Stomach (tissue), 9 donors: ENCODE data around the gene PDE4B. TPM values are rescaled to one million over a fixed set of nuclear protein-coding genes. Genes with fewer than 3 reads are reported as not detected.
A peak's percentile ranks its signal among the peaks of the same experiment; 100 is the strongest.

Source experiments
- DNase-seq, 2 donors: peaks; one replicate each; pipeline versions ENCODE4 v3.0.0 to v3.0.0-alpha.2; 2013 to 2019
- H3K27ac ChIP-seq, 5 donors: fragments of 200-600 bp in 4 of 5; sonication (generic) in 4 of 5; one replicate each; pipeline ENCODE4 v1.5.1; 2013 to 2019; ENCODE audit warnings: mild to moderate bottlenecking in 1 of 5, moderate library complexity in 1 of 5
- H3K27me3 ChIP-seq, 3 donors: fragments of 200-600 bp; sonication (generic); one replicate each; pipeline ENCODE4 v1.5.1; 2017 to 2019; ENCODE audit warnings: mixed run types in 1 of 3
- H3K36me3 ChIP-seq, 4 donors: fragments of 200-600 bp; sonication (generic); 1 replicate in 3 of 4; 2 replicates in 1 of 4; pipeline ENCODE4 v1.5.1; 2016 to 2019
- H3K4me1 ChIP-seq, 4 donors: fragments of 200-600 bp; sonication (generic); one replicate each; pipeline ENCODE4 v1.5.1; 2016 to 2019
- H3K4me3 ChIP-seq, 4 donors: fragments of 200-600 bp; sonication (generic) in 3 of 4; one replicate each; pipeline ENCODE4 v1.5.1; 2016 to 2019; ENCODE audit warnings: mild to moderate bottlenecking in 1 of 4
- H3K9me3 ChIP-seq, 4 donors: fragments of 200-600 bp; sonication (generic); one replicate each; pipeline ENCODE4 v1.5.1; 2016 to 2019
- EP300 ChIP-seq: sonication (generic); formaldehyde crosslinking; IDR thresholded peaks from one replicate; pipeline ENCODE4 v1.6.1; 2017; ENCODE audit warnings: antibody characterized with exemption
- POLR2A ChIP-seq, 4 donors: fragments of 450-650 bp; IDR thresholded peaks; one replicate each; pipeline ENCODE4 v1.6.1; 2016; ENCODE audit warnings: antibody characterized with exemption in 4 of 4, control low read depth in 2 of 4, mild to moderate bottlenecking in 1 of 4, moderate library complexity in 1 of 4
- POLR2AphosphoS5 ChIP-seq, 3 donors: sonication (generic); formaldehyde crosslinking; IDR thresholded peaks; one replicate each; pipeline ENCODE4 v1.6.1; 2016; ENCODE audit warnings: antibody characterized with exemption in 3 of 3
- WGBS, 5 donors: extraction: QIAGEN DNeasy Blood & Tissue Kit in 3 of 5; methylation state at CpG; one replicate each; pipeline versions ENCODE4 v1.1.5 to v1.1.7; 2013 to 2018; 5-methylcytosine and 5-hydroxymethylcytosine counted together
- intact Hi-C: fragments of 100-400 bp; cut with DNase I; formaldehyde crosslinking; loops from one replicate; pipeline ENCODE4 v1.15.1; 2023; ENCODE audit warnings: low total_unique reads
- polyA plus RNA-seq, 3 donors: library from polyadenylated mRNA; stranded (reverse); fragments of 200-250 nt; gene quantifications; one replicate each; pipeline ENCODE4 v1.2.3, GENCODE V29; 2013
- total RNA-seq, 5 donors: library from RNA; depleted of rRNA; stranded (reverse); fragments of >200 nt; gene quantifications; one replicate each; pipeline versions ENCODE4 v1.1.0 to v1.2.3, GENCODE V29; 2014 to 2016
- TF ChIP-seq, protein P1 (sequence below), 7 experiments: fragments of 450-650 bp in 4 of 7; fragments of 200-600 bp in 3 of 7; sonication (generic) in 3 of 7; IDR thresholded peaks; one replicate each; pipeline ENCODE4 v1.5.1; 2016 to 2019; ENCODE audit warnings: antibody characterized with exemption in 7 of 7, control low read depth in 2 of 7, mild to moderate bottlenecking in 1 of 7
- donor health status: healthy with polysubstance abuse.
- donor health status: Bipolar disorder and iron deficiency.
- donor health status: healthy.

The PDE4B gene
- total and polyA plus RNA-seq, 8 donors: 0.45 to 34.3 (median 3.2) TPM

DNA sequence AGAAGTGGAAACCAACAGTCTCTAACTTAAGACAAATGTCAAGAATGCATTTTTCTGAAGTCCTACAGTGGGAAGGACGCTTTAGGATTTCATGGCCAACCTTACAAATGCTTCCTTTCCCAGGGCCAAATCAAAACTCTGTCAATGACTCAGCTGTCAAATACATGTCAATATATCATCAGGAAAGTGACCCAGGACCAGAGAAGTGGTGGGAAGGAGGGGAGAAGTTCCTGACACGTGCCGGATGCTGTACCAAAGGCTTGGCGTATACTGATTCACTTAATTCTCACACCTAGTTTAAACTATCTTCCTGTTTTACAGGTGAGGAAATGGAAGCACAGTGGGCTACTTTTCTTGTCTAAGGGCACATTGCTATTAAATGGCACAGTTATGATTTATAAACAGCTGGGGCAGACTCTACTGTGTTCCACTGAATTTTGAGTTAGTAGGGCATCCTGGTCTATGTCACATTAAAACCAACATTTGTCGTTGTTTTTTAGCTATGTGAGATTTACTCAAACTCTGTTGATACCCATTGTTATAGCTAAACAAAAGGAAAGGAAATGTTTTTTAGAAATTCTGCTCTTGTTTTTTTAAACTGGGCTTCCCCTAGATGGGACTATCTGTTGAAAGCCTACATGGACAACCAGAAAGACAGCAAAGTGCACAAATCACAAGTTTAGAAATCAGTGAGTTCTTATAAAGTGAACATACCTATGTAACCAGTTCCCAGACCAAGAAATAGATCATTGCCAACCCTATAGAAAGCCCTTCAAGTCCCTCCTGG, 533.1 kb downstream of the PDE4B start:
- Histone ChIP-seq H3K9me3 (no peaks in the 10 kb centered on the region), H3K4me1 (peaks cover 0 to 13% (median 2%) of the 10 kb centered on the region in 4 donors), H3K27ac (no peak overlapping the region), H3K4me3 (no peak overlapping the region), H3K27me3 (no peaks in the 10 kb centered on the region), H3K36me3 (no peaks in the 10 kb centered on the region)
- 92 to 97% (median 95%) methylated on average over 5 of the region's 5 CpGs for WGBS, 5 donors
- DNase-seq: no peak
- intact Hi-C loops: no loop called here
- TF ChIP-seq POLR2AphosphoS5 (IDR thresholded peaks at IDR 0.05) (no peak), POLR2A (IDR thresholded peaks at IDR 0.05) (no peak), EP300 (no peak)
- TF ChIP-seq, protein P1, sequence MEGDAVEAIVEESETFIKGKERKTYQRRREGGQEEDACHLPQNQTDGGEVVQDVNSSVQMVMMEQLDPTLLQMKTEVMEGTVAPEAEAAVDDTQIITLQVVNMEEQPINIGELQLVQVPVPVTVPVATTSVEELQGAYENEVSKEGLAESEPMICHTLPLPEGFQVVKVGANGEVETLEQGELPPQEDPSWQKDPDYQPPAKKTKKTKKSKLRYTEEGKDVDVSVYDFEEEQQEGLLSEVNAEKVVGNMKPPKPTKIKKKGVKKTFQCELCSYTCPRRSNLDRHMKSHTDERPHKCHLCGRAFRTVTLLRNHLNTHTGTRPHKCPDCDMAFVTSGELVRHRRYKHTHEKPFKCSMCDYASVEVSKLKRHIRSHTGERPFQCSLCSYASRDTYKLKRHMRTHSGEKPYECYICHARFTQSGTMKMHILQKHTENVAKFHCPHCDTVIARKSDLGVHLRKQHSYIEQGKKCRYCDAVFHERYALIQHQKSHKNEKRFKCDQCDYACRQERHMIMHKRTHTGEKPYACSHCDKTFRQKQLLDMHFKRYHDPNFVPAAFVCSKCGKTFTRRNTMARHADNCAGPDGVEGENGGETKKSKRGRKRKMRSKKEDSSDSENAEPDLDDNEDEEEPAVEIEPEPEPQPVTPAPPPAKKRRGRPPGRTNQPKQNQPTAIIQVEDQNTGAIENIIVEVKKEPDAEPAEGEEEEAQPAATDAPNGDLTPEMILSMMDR (IDR thresholded peaks at IDR 0.05): no peak

DNA sequence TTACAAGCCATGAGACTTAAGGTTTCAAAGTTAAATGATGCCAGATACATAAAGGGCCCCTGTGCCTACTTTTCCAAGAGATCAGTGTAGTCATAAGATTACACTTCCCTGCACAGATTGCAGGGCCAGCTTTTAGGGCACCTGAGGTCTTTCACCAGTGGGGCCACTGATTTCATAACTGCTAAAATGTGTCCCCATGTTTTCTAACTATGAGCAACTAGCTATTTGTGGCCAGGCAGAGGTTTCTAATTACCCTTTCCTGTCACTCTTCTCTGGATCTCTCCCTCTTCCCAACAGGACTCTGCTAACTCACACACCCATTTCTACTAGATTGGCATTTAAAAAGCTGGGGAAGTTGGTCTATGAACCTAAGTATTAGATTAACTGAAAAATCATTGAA, 534.2 kb downstream of the PDE4B start:
- no peaks in the 10 kb centered on the region for H3K9me3 ChIP-seq
- TF ChIP-seq EP300 (no peak), POLR2AphosphoS5 (IDR thresholded peaks at IDR 0.05) (no peak), POLR2A (IDR thresholded peaks at IDR 0.05) (no peak)
- TF ChIP-seq, protein P1 (IDR thresholded peaks at IDR 0.05): no peak
- no peak for DNase-seq
- no peak overlapping the region for H3K27ac ChIP-seq
- no peaks in the 10 kb centered on the region for H3K36me3 ChIP-seq
- intact Hi-C loops: no loop called here
- H3K27me3 ChIP-seq: no peaks in the 10 kb centered on the region
- no peak overlapping the region for H3K4me3 ChIP-seq
- H3K4me1 ChIP-seq: peaks cover 0 to 21% (median 10%) of the 10 kb centered on the region in 4 donors

DNA sequence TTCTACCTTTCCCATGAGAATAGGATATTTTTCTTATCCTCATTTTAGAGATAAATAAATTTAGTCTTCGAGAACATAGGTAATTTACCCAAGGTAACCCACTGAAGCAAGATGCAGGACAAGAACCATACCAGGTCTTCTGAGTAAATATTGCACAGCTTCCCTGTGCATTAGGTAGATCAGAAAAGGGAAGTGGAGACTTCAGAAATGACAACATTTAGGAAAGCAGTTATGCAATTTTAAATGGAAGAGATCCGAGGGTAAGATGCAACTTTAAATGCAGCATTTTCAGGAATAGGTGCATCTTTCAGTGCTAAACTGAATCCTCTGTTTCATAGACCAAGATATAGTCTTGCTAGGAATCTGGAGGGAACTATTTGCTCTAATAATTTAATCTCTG, 534.9 kb downstream of the PDE4B start:
- Histone ChIP-seq H3K4me1 (peaks cover 0 to 28% (median 14%) of the 10 kb centered on the region in 4 donors), H3K9me3 (no peaks in the 10 kb centered on the region), H3K27ac (peak overlapping the region in 1 of 5 donors; percentile 48), H3K4me3 (no peak overlapping the region), H3K36me3 (no peaks in the 10 kb centered on the region), H3K27me3 (no peaks in the 10 kb centered on the region)
- WGBS, 5 donors: 76 to 87% (median 79%) methylated on average over 2 of the region's 2 CpGs
- TF ChIP-seq POLR2AphosphoS5 (IDR thresholded peaks at IDR 0.05): no peak
- TF ChIP-seq POLR2A (IDR thresholded peaks at IDR 0.05): no peak
- TF ChIP-seq EP300: no peak
- TF ChIP-seq, protein P1 (IDR thresholded peaks at IDR 0.05): no peak
- DNase-seq: no peak
- intact Hi-C loops: no loop called here

DNA sequence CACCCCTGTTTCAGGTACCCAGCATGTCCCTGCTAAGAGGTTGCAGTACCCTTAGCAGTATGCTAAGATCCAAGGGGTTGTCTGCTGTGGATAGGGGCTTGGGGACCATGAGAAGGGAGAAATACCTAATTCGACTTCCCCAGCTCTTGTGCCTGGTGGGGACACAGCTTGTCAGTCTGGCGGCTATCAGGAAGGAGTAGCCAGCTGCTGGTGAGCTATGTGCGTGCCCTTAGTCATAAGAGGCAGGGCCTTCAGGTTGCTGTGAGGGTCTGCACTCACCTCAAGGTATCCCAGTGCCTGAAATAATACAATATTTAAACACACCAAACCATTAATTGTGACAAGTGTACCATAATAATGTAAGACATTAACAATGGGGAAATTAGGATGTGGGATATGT, 536.2 kb downstream of the PDE4B start:
- Histone ChIP-seq H3K27ac (peak overlapping the region in 1 of 5 donors; percentile 48), H3K9me3 (no peaks in the 10 kb centered on the region), H3K36me3 (no peaks in the 10 kb centered on the region), H3K4me1 (peaks cover 2 to 39% (median 20%) of the 10 kb centered on the region in 4 donors), H3K4me3 (no peak overlapping the region), H3K27me3 (no peaks in the 10 kb centered on the region)
- 77 to 96% (median 92%) methylated on average over 3 of the region's 3 CpGs for WGBS, 5 donors
- DNase-seq: no peak
- intact Hi-C loops: no loop called here
- TF ChIP-seq EP300 (no peak), POLR2AphosphoS5 (IDR thresholded peaks at IDR 0.05) (no peak), POLR2A (IDR thresholded peaks at IDR 0.05) (no peak)
- TF ChIP-seq, protein P1 (IDR thresholded peaks at IDR 0.05): no peak
